Endothelial cell of umbilical vein (primary cell): Measurements from ENCODE around the gene RAB40B. TPM values are rescaled to one million over a fixed set of nuclear protein-coding genes. Genes with fewer than 3 reads are reported as not detected.
"Not testable (repeated sequence)": the region's sequence is repeated elsewhere in the genome, so short reads cannot be mapped to it uniquely, and the experiment has no call there.

Experiments used
- BruUV-seq: library from RNA; stranded (reverse); fragments of 400-500 nt; replicated peaks from 2 replicates; lab custom pipeline; 2021; lab: Mats Ljungman, UMichigan
- CTCF ChIA-PET: fragments of 300-600, 350-600 bp; sonication (Branson Sonifier 250); formaldehyde crosslinking; loops from one replicate; lab custom pipeline; 2021; ENCODE audit warnings: antibody characterized with exemption, inconsistent platforms; lab: Charles Lee
- POLR2A ChIA-PET: fragments of 300-600, 350-600 bp; sonication (Branson Sonifier 250); formaldehyde crosslinking; loops from one replicate; lab custom pipeline; 2021; ENCODE audit warnings: antibody characterized with exemption, inconsistent platforms; lab: Charles Lee
- DNase-seq: peaks from one replicate; pipeline ENCODE4 v3.0.0-alpha.2; 2011; ENCODE audit warnings: low read depth, low spot score
- FAIRE-seq: peaks from 2 replicates; lab custom pipeline; 2011; peaks lifted over from hg19 to GRCh38; lab: Jason Lieb, UNC
- H2AFZ ChIP-seq: 2 replicates; pipeline ENCODE4 v1.6.0; 2012; ENCODE audit warnings: low read depth, low read length, control low read depth, inconsistent platforms
- H3K27ac ChIP-seq: 2 replicates; pipeline ENCODE4 v1.5.1; 2011; ENCODE audit warnings: low read depth, mild to moderate bottlenecking, control low read depth, low read length, moderate library complexity; ENCODE audit not compliant: insufficient read depth
- H3K27me3 ChIP-seq, 2 experiments: 2 replicates each; pipeline versions ENCODE4 v1.6.0 to v1.6.1; 2011; ENCODE audit warnings: low read length in 2 of 2, mixed read lengths in 1 of 2; ENCODE audit not compliant: control insufficient read depth in 2 of 2, insufficient read depth in 2 of 2
- H3K36me3 ChIP-seq, 2 experiments: 2 replicates in 1 of 2; 3 replicates in 1 of 2; pipeline ENCODE4 v1.5.1; 2011; ENCODE audit warnings: low read length in 2 of 2, mild to moderate bottlenecking in 1 of 2, moderate library complexity in 1 of 2; ENCODE audit not compliant: control insufficient read depth in 2 of 2, insufficient read depth in 2 of 2; ENCODE audit errors: extremely low read depth in 1 of 2
- H3K4me1 ChIP-seq: 3 replicates; pipeline ENCODE4 v1.5.1; 2011; ENCODE audit warnings: mild to moderate bottlenecking, low read length; ENCODE audit not compliant: control insufficient read depth, insufficient read depth; ENCODE audit errors: extremely low read depth
- H3K4me2 ChIP-seq: 2 replicates; pipeline ENCODE4 v1.6.1; 2011; ENCODE audit warnings: low read length, control low read depth, mixed read lengths; ENCODE audit not compliant: insufficient read depth
- H3K4me3 ChIP-seq, 3 experiments: fragments of 200-600 bp in 1 of 3; sonication (generic), shearing (Covaris generic) in 1 of 3; replicated peaks in 1 of 3; 2 replicates each; pipeline ENCODE4 v1.5.1; 2011 to 2016; ENCODE audit warnings: control low read depth in 3 of 3, low read length in 3 of 3, mild to moderate bottlenecking in 2 of 3, inconsistent platforms in 1 of 3, low read depth in 1 of 3, moderate library complexity in 1 of 3; ENCODE audit not compliant: insufficient read depth in 1 of 3
- H3K79me2 ChIP-seq: 2 replicates; pipeline ENCODE4 v1.6.0; 2012; ENCODE audit warnings: low read length, inconsistent platforms; ENCODE audit not compliant: control insufficient read depth, insufficient read depth
- H3K9ac ChIP-seq: replicated peaks from 2 replicates; pipeline ENCODE3; 2011; ENCODE audit warnings: low read length, control low read depth; ENCODE audit not compliant: insufficient read depth; ENCODE audit errors: extremely low read depth
- H3K9me1 ChIP-seq: replicated peaks from 3 replicates; pipeline ENCODE4 v1.6.0; 2011; ENCODE audit warnings: mild to moderate bottlenecking, low read length; ENCODE audit not compliant: control insufficient read depth, insufficient read depth; ENCODE audit errors: extremely low read depth
- H3K9me3 ChIP-seq: replicated peaks from 2 replicates; pipeline ENCODE4 v1.5.1; 2012; ENCODE audit warnings: low read length, inconsistent platforms; ENCODE audit not compliant: control insufficient read depth, insufficient read depth
- H4K20me1 ChIP-seq: replicated peaks from 2 replicates; pipeline ENCODE3; 2011; ENCODE audit warnings: mild to moderate bottlenecking, low read length; ENCODE audit not compliant: control insufficient read depth, insufficient read depth; ENCODE audit errors: extremely low read depth
- EZH2 ChIP-seq: IDR thresholded peaks from 2 replicates; pipeline ENCODE4 v1.6.1; 2012; ENCODE audit warnings: borderline replicate concordance, low read depth, mild to moderate bottlenecking, moderate library complexity, low read length, inconsistent platforms; ENCODE audit not compliant: severe bottlenecking
- FOS ChIP-seq: IDR thresholded peaks from 2 replicates; pipeline ENCODE4 v1.6.1; 2011; ENCODE audit warnings: mild to moderate bottlenecking, low read length, moderate library complexity, borderline replicate concordance; ENCODE audit not compliant: insufficient read depth
- MYC ChIP-seq: IDR thresholded peaks from one replicate; pipeline ENCODE4 v1.6.1; 2011; ENCODE audit warnings: mild to moderate bottlenecking, low read depth, low read length
- POLR2A ChIP-seq: IDR thresholded peaks from 2 replicates; pipeline ENCODE4 v1.6.1; 2012; ENCODE audit warnings: low read depth, mild to moderate bottlenecking, control low read depth, low read length
- POLR2AphosphoS5 ChIP-seq: IDR thresholded peaks from 2 replicates; pipeline ENCODE4 v1.6.1; 2012; ENCODE audit warnings: low read depth, mild to moderate bottlenecking, control low read depth, low read length, moderate library complexity; ENCODE audit not compliant: insufficient read depth
- dilution Hi-C: fragments of 300-500 bp; cut with MboI; formaldehyde crosslinking; loops from one replicate; pipeline ENCODE4 v1.15.0; 2019; ENCODE audit warnings: low sequenced_read_pairs; ENCODE audit not compliant: extremely low pct_ligation_motif_present
- intact Hi-C: fragments of 100-400 bp; cut with micrococcal nuclease; formaldehyde crosslinking; loops from one replicate; pipeline ENCODE4 v1.10.0; 2022
- polyA plus RNA-seq, 4 experiments: library from polyadenylated mRNA; depleted of rRNA in 3 of 4; stranded (reverse) in 3 of 4; unstranded in 1 of 4; fragments of >200 nt; gene quantifications; 2 replicates each; pipeline versions ENCODE4 v1.2.1 to v1.2.3, GENCODE V29; 2011 to 2012; ENCODE audit warnings: missing spikeins in 1 of 4
- total RNA-seq: library from RNA; stranded (reverse); gene quantifications from 2 replicates; pipeline ENCODE4 v1.2.3, GENCODE V29; 2021
- TF ChIP-seq, protein P1 (sequence below), 2 donors: IDR thresholded peaks; 1 replicate in 1 of 2; 2 replicates in 1 of 2; pipeline ENCODE4 v1.5.1; 2011; ENCODE audit warnings: low read length in 2 of 2, mild to moderate bottlenecking in 2 of 2, moderate library complexity in 2 of 2, control low read depth in 1 of 2, inconsistent platforms in 1 of 2, low read depth in 1 of 2; ENCODE audit not compliant: insufficient read depth in 1 of 2; ENCODE audit errors: extremely low read depth in 1 of 2

Gene RAB40B
- total and polyA plus RNA-seq, 2 donors (not counting 3 experiments of a cell fraction or from before 2014, with no cell fraction given): 5.5 to 9.3 TPM

DNA sequence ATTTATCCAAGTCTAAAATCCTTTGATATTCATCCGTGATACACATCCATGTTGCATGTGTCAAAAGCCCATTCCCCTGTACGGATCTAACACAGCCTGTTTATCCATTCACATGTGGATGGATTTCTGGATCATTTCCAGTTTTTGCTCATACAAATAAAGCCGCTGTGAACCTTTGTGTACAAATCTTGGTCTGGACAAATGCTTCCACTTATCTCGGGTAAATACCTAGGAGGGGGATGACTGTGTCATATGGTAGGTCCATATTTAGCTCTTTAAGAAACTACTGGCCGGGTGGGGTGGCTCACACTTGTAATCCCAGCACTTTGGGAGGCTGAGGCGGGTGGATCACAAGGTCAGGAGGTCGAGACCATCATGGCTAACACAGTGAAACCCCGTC lies 47.0 kb upstream of the RAB40B start:
- no peaks in the 10 kb centered on the region for H4K20me1 ChIP-seq
- POLR2A ChIA-PET: no interaction called here
- no peak overlapping the region for H3K4me3 ChIP-seq
- intact Hi-C loops: no loop called here
- no peaks in the 10 kb centered on the region for H3K27me3 ChIP-seq
- peaks cover 0 to 4% of the 10 kb centered on the region in 2 experiments for H3K36me3 ChIP-seq
- H3K9me1 ChIP-seq: no peaks in the 10 kb centered on the region
- no peak for FAIRE-seq
- no peak overlapping the region for H3K4me2 ChIP-seq
- no peak overlapping the region for H3K27ac ChIP-seq
- TF ChIP-seq, protein P1, sequence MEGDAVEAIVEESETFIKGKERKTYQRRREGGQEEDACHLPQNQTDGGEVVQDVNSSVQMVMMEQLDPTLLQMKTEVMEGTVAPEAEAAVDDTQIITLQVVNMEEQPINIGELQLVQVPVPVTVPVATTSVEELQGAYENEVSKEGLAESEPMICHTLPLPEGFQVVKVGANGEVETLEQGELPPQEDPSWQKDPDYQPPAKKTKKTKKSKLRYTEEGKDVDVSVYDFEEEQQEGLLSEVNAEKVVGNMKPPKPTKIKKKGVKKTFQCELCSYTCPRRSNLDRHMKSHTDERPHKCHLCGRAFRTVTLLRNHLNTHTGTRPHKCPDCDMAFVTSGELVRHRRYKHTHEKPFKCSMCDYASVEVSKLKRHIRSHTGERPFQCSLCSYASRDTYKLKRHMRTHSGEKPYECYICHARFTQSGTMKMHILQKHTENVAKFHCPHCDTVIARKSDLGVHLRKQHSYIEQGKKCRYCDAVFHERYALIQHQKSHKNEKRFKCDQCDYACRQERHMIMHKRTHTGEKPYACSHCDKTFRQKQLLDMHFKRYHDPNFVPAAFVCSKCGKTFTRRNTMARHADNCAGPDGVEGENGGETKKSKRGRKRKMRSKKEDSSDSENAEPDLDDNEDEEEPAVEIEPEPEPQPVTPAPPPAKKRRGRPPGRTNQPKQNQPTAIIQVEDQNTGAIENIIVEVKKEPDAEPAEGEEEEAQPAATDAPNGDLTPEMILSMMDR (IDR thresholded peaks at IDR 0.05; ENCODE audit: extremely low read depth in 1 of 2, insufficient read depth in 1 of 2, low read depth in 1 of 2, low read length in 2 of 2): no peak
- TF ChIP-seq POLR2A: no peak
- TF ChIP-seq FOS: no peak
- no peak for TF ChIP-seq MYC
- TF ChIP-seq EZH2: no peak
- no peak for TF ChIP-seq POLR2AphosphoS5
- dilution Hi-C loops: no loop called here
- H2AFZ ChIP-seq: no peak overlapping the region
- no peak for DNase-seq
- H3K79me2 ChIP-seq: no peaks in the 10 kb centered on the region
- H3K9ac ChIP-seq: no peak overlapping the region
- BruUV-seq: no TSS peak
- no peaks in the 10 kb centered on the region for H3K4me1 ChIP-seq
- CTCF ChIA-PET: no interaction called here
- no peaks in the 10 kb centered on the region for H3K9me3 ChIP-seq

DNA sequence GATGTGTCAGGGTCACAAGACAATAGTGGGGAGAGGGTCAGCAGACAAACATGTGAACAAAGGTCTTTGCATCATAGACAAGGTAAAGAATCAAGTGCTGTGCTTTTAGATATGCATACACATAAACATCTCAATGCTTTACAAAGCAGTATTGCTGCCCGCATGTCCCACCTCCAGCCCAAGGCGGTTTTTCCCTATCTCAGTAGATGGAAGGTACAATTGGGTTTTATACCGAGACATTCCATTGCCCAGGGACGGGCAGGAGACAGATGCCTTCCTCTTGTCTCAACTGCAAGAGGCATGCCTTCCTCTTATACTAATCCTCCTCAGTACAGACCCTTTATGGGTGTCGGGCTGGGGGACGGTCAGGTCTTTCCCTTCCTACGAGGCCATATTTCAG lies 46.2 kb upstream of the RAB40B start:
- H3K27ac ChIP-seq, H3K9me1 ChIP-seq, DNase-seq, H2AFZ ChIP-seq, intact Hi-C loops, BruUV-seq, H3K9me3 ChIP-seq, H3K4me1 ChIP-seq, H3K4me2 ChIP-seq, H3K4me3 ChIP-seq, H3K27me3 ChIP-seq, H3K79me2 ChIP-seq, H3K9ac ChIP-seq, FAIRE-seq, H4K20me1 ChIP-seq, H3K36me3 ChIP-seq, dilution Hi-C loops, CTCF ChIA-PET, POLR2A ChIA-PET: not testable (repeated sequence)
